HG03432 (cell line): ENCODE measurements around the gene YBX2.
"Not testable (repeated sequence)": the region's sequence is repeated elsewhere in the genome, so short reads cannot be mapped to it uniquely, and the experiment has no call there.

Experiments used
- ATAC-seq: cut with Tn5 transposase; IDR thresholded peaks from one replicate; pipeline ENCODE4 v1.9.1; 2021; ENCODE audit warnings: mild to moderate bottlenecking, moderate library complexity; ENCODE audit not compliant: unreplicated experiment

YBX2 gene

GRCh38 chr17:7250695-7251627 lies 43.5 kb downstream of the YBX2 start:
- ATAC-seq: no peak

- no peak for ATAC-seq
Measured at GRCh38 chr17:7249830-7250229, 44.6 kb downstream of the YBX2 start.

GRCh38 chr17:7249214-7249613 lies 45.2 kb downstream of the YBX2 start:
- ATAC-seq: no peak

DNA sequence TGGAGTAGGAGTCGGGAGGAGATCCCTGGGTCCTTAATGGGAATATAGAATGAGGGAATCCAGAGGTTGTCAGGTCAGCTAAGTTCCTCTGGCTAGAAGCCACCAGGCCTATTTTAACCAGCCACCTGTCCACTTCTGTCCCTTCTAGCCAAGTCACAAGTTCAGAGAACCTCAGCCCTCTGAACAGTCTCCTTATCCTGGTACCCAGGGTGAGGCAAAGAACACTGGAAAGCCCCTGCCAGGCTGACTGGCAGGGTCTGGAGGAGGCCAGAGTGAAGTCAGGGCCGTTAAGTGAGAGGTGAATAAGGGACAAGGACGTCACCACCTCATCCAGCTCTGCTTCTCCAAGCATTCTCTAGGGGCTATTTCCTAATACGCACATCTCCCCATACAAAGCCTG lies 45.6 kb downstream of the YBX2 start:
- ATAC-seq: no peak

DNA sequence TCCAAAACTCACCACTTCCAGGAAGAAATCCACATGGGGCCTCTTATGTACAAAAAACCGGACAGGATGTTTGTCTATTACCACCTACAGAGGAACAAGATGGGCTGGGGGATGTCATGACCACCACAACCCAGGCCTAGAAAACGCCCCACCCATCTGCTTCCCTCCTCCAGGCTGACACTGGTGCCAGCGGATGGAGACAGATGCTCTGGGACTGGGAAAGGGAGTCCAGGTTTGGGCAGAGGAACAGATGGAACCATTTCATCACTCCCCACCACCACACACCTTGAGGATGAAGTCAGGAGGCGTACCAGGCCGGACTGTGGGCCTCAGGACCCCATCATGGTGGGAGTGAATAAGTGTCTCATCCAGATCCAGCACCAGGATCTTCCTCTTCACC lies 47.7 kb downstream of the YBX2 start:
- no peak for ATAC-seq

GRCh38 chr17:7243838-7244237 lies 50.6 kb downstream of the YBX2 start:
- ATAC-seq: not testable (repeated sequence)

GRCh38 chr17:7243453-7243729 lies 51.0 kb downstream of the YBX2 start:
- ATAC-seq: no peak

DNA sequence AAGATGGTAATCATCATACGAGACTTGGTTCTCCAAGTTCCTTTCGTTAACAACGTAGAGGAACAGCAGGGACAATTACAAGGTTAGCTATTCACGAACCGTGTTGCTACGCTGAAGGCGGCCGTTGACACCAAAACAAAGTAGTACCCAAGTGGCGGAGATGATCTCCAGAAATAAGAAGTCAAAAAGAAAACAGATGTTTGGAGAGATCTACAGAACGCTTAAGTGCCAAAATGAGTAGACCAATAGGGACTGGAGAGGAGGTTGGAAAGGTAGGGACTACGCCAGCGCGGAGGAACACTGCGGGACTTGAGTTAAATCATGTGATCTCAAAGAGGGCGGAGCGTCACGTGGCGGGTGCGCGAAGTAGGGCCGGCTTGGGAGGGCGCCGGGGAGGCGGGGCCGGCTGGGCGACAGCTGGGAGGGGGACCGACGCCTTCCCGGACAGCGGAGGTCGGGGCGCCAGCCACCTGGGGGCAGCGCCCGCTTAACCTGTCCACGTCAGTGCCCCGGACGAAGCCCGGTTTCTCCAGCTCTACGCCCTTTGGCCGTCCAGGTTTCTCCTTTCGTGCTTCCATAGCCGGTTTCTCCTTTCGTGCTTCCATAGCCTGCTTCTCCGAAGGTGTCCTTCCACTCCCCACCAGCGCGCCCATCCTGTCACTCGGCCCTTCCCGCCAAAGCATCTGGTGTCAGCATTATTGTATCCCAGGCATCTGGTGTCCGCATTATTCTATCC lies 51.6 kb downstream of the YBX2 start:
- ATAC-seq: peak; percentile 45

- ATAC-seq: peak; percentile 26
Measured at GRCh38 chr17:7241783-7242716, 52.4 kb downstream of the YBX2 start, which contains the start of gene GABARAP. GABARAP (minus strand) TSS chr17:7242449; CDS start chr17:7242330, 119 bp downstream.

DNA sequence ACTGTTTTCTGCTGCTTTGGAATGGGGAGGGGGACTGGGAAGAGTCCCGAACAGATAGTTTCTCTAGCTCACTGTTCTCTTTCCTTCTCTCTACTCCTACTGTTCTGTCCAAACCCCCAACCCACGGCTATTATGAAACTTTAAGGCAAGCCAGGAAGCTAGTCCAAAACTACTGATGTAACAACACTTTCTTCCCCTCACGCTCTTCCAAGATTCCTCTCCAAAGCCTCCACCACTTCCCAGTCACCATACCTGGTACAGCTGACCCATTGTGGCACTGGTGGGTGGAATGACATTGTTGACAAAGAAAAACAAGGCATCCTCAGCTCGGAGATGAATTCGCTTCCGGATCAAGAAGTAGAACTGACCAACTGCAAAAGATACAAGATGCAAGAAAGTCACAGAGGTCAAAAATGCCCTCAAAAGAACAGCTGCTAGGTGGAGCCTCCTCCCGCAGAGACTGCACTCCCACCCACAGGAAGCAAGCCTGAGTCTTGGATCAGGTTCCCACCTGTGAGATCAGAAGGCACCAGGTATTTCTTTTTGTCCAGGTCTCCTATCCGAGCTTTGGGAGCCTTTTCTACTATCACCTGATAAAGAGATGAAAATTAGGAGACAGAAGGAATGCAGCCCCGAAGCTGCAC lies 53.2 kb downstream of the YBX2 start:
- ATAC-seq: no peak

DNA sequence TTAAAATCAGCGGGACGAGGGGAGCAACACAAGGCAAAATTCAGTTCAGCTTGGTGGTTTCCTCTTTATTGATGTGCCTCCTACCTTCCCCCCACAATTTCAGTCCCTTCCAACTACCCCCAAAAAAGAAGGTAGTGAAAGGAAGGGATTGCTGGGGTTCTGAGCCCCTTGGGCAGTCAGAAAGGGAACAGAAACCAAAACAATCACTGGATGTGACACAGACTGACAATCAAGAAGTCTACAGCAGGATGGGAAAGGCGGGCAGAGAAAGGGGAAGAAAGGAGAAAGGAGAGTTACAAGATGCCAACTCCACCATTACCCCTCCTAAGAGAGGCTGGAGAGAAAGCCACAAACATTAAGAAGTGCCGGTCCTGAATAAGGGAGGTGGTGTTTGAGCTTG lies 54.1 kb downstream of the YBX2 start:
- no peak for ATAC-seq

GRCh38 chr17:7239091-7240027 lies 55.1 kb downstream of the YBX2 start, which contains the start of gene PHF23:
PHF23 (minus strand) TSS chr17:7239457; CDS start chr17:7239279, 178 bp downstream.
- peak; percentile 41 for ATAC-seq

DNA sequence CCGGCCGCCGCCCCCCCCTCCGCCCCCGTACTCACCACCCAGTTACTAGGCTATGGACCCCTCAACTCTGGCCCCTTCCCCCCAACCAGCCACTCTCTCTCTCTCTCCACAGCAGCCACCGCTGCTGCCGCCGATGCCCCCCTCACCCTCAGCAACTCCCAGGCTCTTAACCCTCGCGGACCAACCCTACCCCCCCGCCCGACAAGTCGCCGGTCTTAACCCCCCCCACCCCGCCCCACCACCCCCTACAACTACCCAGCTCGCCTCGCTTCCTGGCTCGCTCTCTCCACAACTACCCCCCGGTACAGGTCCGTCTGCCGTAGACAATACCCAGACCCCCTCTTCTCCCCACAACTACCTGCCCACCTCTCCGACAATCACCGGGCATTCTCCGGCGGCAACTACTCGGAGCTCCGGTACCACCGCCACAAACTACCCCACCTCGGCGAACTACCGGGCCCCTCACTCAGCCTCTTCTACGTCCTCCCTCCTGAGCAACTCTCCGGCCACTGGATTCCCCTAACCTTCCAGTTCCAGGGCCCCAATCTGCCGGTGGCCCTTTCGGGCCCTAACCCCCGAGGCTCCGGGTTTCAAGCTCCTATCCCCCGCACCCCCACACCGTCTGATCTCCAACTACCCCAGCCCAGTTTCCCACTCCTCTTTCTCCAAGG lies 55.9 kb downstream of the YBX2 start:
- no peak for ATAC-seq
